Loucy (cell line): Measurements from ENCODE around the gene GSTT4.
"Not testable (repeated sequence)": the region's sequence is repeated elsewhere in the genome, so short reads cannot be mapped to it uniquely, and the experiment has no call there.

ENCODE experiments used
- H2AFZ ChIP-seq: fragments of 200-600 bp; sonication (generic); 2 replicates; pipeline ENCODE4 v1.6.0; 2016; ENCODE audit warnings: antibody characterized with exemption, mild to moderate bottlenecking, low read length, moderate library complexity
- H3F3A ChIP-seq: fragments of 200-600 bp; 2 replicates; pipeline ENCODE4 v1.6.0; 2016; ENCODE audit warnings: antibody characterized with exemption, low read depth, mild to moderate bottlenecking
- H3K27me3 ChIP-seq: fragments of 200-600 bp; sonication (generic); 2 replicates; pipeline ENCODE4 v1.6.1; 2014; ENCODE audit warnings: low read length, mild to moderate bottlenecking; ENCODE audit not compliant: insufficient read depth, poor library complexity, severe bottlenecking
- H3K36me3 ChIP-seq: fragments of 200-600 bp; sonication (generic); 2 replicates; pipeline ENCODE4 v1.6.1; 2016; ENCODE audit warnings: low read length; ENCODE audit not compliant: insufficient read depth
- H3K4me1 ChIP-seq: fragments of 200-600 bp; sonication (generic); 2 replicates; pipeline ENCODE4 v1.5.1; 2014; ENCODE audit warnings: low read length, mild to moderate bottlenecking; ENCODE audit not compliant: insufficient read depth, poor library complexity, severe bottlenecking
- H3K4me2 ChIP-seq: fragments of 200-600 bp; sonication (generic); 2 replicates; pipeline ENCODE4 v1.6.0; 2014; ENCODE audit warnings: antibody characterized with exemption, low read length, low read depth, mild to moderate bottlenecking; ENCODE audit not compliant: poor library complexity, severe bottlenecking
- H3K4me3 ChIP-seq: fragments of 200-600 bp; sonication (generic); 2 replicates; pipeline ENCODE4 v1.5.1; 2014; ENCODE audit warnings: low read length, mild to moderate bottlenecking, mixed read lengths; ENCODE audit not compliant: poor library complexity, severe bottlenecking
- H3K79me2 ChIP-seq: fragments of 200-600 bp; sonication (generic); 2 replicates; pipeline ENCODE4 v1.6.1; 2014; ENCODE audit warnings: low read length; ENCODE audit not compliant: insufficient read depth
- H3K9ac ChIP-seq: fragments of 200-600 bp; sonication (generic); 2 replicates; pipeline ENCODE4 v1.6.0; 2014; ENCODE audit warnings: mild to moderate bottlenecking, low read depth, low read length, moderate library complexity; ENCODE audit not compliant: poor library complexity, severe bottlenecking
- H3K9me2 ChIP-seq: fragments of 200-600 bp; sonication (generic); replicated peaks from 2 replicates; pipeline ENCODE4 v1.6.1; 2016; ENCODE audit warnings: low read depth, low read length, mixed read lengths
- H3K9me3 ChIP-seq: fragments of 200-600 bp; sonication (generic); 2 replicates; pipeline ENCODE4 v1.6.1; 2014; ENCODE audit warnings: mild to moderate bottlenecking, antibody characterized with exemption, low read length, low read depth; ENCODE audit not compliant: insufficient read depth
- H4K20me1 ChIP-seq: fragments of 200-600 bp; sonication (generic); 2 replicates; pipeline ENCODE4 v1.6.0; 2014; ENCODE audit warnings: antibody characterized with exemption, low read length, mild to moderate bottlenecking; ENCODE audit not compliant: insufficient read depth, poor library complexity, severe bottlenecking
- CTCF ChIP-seq: fragments of 200-600 bp; sonication (generic); conservative IDR thresholded peaks from 2 replicates; pipeline ENCODE4 v1.5.1; 2014; ENCODE audit warnings: mild to moderate bottlenecking, antibody characterized with exemption, low read length
- EZH2phosphoT487 ChIP-seq: fragments of 200-600 bp; IDR thresholded peaks from 2 replicates; pipeline ENCODE4 v1.6.1; 2018; ENCODE audit warnings: antibody characterized with exemption, mild to moderate bottlenecking, moderate library complexity, borderline replicate concordance

GSTT4 gene

GRCh38 chr22:24049211-24049610, 44.0 kb upstream of the GSTT4 start:
- H3F3A ChIP-seq, result no peaks in the 10 kb centered on the region
- H3K4me3 ChIP-seq, result no peak overlapping the region
- no peak overlapping the region for H2AFZ ChIP-seq
- H3K9me2 ChIP-seq, result no peaks in the 10 kb centered on the region
- no peak overlapping the region for H3K9ac ChIP-seq
- no peaks in the 10 kb centered on the region for H4K20me1 ChIP-seq
- H3K9me3 ChIP-seq, result no peaks in the 10 kb centered on the region
- H3K79me2 ChIP-seq, result no peaks in the 10 kb centered on the region
- TF ChIP-seq EZH2phosphoT487, result no peak
- no peak for TF ChIP-seq CTCF
- H3K36me3 ChIP-seq, result peaks cover 81% of the 10 kb centered on the region; the same call in 1 of the 2 replicates
- H3K27me3 ChIP-seq, result no peaks in the 10 kb centered on the region
- H3K4me2 ChIP-seq, result no peak overlapping the region
- H3K4me1 ChIP-seq, result no peaks in the 10 kb centered on the region

- TF ChIP-seq EZH2phosphoT487, result no peak
- TF ChIP-seq CTCF, result no peak
These were observed 40.8 kb upstream of the GSTT4 start for GRCh38 chr22:24046024-24046423.

GRCh38 chr22:24043958-24044357, 38.7 kb upstream of the GSTT4 start:
- Histone ChIP-seq H3K36me3 (peaks cover 94% of the 10 kb centered on the region; the same call in 1 of the 2 replicates), H3K9me2 (no peaks in the 10 kb centered on the region), H3K79me2 (no peaks in the 10 kb centered on the region), H3K4me3 (no peak overlapping the region), H4K20me1 (no peaks in the 10 kb centered on the region), H3K27me3 (no peaks in the 10 kb centered on the region), H3K4me2 (no peak overlapping the region), H3F3A (no peaks in the 10 kb centered on the region), H2AFZ (no peak overlapping the region), H3K9ac (no peak overlapping the region), H3K9me3 (no peaks in the 10 kb centered on the region), H3K4me1 (no peaks in the 10 kb centered on the region)
- TF ChIP-seq CTCF, result no peak
- no peak for TF ChIP-seq EZH2phosphoT487

More at GRCh38 chr22:24046024-24046423, 40.8 kb upstream of the GSTT4 start:
- no peaks in the 10 kb centered on the region for H3K4me1 ChIP-seq
- no peak overlapping the region for H3K9ac ChIP-seq
- H2AFZ ChIP-seq, result no peak overlapping the region
- H3K9me3 ChIP-seq, result no peaks in the 10 kb centered on the region
- no peaks in the 10 kb centered on the region for H4K20me1 ChIP-seq
- H3K4me2 ChIP-seq, result no peak overlapping the region
- no peak overlapping the region for H3K4me3 ChIP-seq
- H3K9me2 ChIP-seq, result no peaks in the 10 kb centered on the region
- no peaks in the 10 kb centered on the region for H3K79me2 ChIP-seq
- H3K27me3 ChIP-seq, result no peaks in the 10 kb centered on the region
- no peaks in the 10 kb centered on the region for H3F3A ChIP-seq
- H3K36me3 ChIP-seq, result peaks cover 94% of the 10 kb centered on the region; the same call in 1 of the 2 replicates

GRCh38 chr22:24043465-24043864, 38.2 kb upstream of the GSTT4 start:
- H3K27me3 ChIP-seq, H2AFZ ChIP-seq, H3F3A ChIP-seq, H4K20me1 ChIP-seq, H3K9me2 ChIP-seq, H3K4me2 ChIP-seq, H3K79me2 ChIP-seq, H3K9me3 ChIP-seq, H3K4me1 ChIP-seq, H3K4me3 ChIP-seq, H3K9ac ChIP-seq: not testable (repeated sequence)
- H3K36me3 ChIP-seq, result peaks cover 94% of the 10 kb centered on the region; the same call in 1 of the 2 replicates
